ENCODE results near the gene SBDS.
"Not testable (repeated sequence)": the region's sequence is repeated elsewhere in the genome, so short reads cannot be mapped to it uniquely, and the experiment has no call there.

SBDS gene
- 78.4 to 130 (median 114) reads per million in 4 experiments for total RNA-seq

- DNase-seq: peak; percentile 85
Measured at GRCh38 chr7:66995050-66995776, at the start of gene SBDS. TSS of gene SBDS (minus strand) at chr7:66995586. CDS start at chr7:66995417, 169 bp downstream.

- not testable (repeated sequence) for DNase-seq
Measured at GRCh38 chr7:67043559-67043930, 48.2 kb upstream of the SBDS start.

GRCh38 chr7:67042781-67043558, 47.6 kb upstream of the SBDS start:
- not testable (repeated sequence) for DNase-seq

- not testable (repeated sequence) for DNase-seq
Measured at GRCh38 chr7:67040832-67041231, 45.4 kb upstream of the SBDS start.

GRCh38 chr7:67036432-67037395, 41.3 kb upstream of the SBDS start:
- DNase-seq: not testable (repeated sequence)

GRCh38 chr7:67033251-67033650, 37.9 kb upstream of the SBDS start:
- no peak for DNase-seq

GRCh38 chr7:67031685-67032084, 36.3 kb upstream of the SBDS start:
- not testable (repeated sequence) for DNase-seq

- DNase-seq: not testable (repeated sequence)
Measured at GRCh38 chr7:67025459-67025858, 30.1 kb upstream of the SBDS start.

- DNase-seq: no peak
Measured at GRCh38 chr7:67022511-67022910, 27.1 kb upstream of the SBDS start.

- DNase-seq: no peak
Measured at GRCh38 chr7:67021260-67021659, 25.9 kb upstream of the SBDS start.

- DNase-seq: no peak
Measured at GRCh38 chr7:67019562-67020390, 24.4 kb upstream of the SBDS start.

GRCh38 chr7:67018940-67019339, 23.6 kb upstream of the SBDS start:
- DNase-seq: no peak

- not testable (repeated sequence) for DNase-seq
Measured at GRCh38 chr7:67017971-67018370, 22.6 kb upstream of the SBDS start.

- DNase-seq: not testable (repeated sequence)
Measured at GRCh38 chr7:67014076-67014622, 18.8 kb upstream of the SBDS start.

- not testable (repeated sequence) for DNase-seq
Measured at GRCh38 chr7:67009677-67010076, 14.3 kb upstream of the SBDS start.

GRCh38 chr7:67008260-67008659, 12.9 kb upstream of the SBDS start:
- no peak for DNase-seq

- no peak for DNase-seq
Measured at GRCh38 chr7:67006965-67007364, 11.6 kb upstream of the SBDS start.

GRCh38 chr7:67004145-67004544, 8.8 kb upstream of the SBDS start:
- not testable (repeated sequence) for DNase-seq

GRCh38 chr7:67000601-67001258, 5.3 kb upstream of the SBDS start:
- DNase-seq: not testable (repeated sequence)

GRCh38 chr7:66996444-66997191, 1.2 kb upstream of the SBDS start, which contains the start of gene TYW1:
TSS of gene TYW1 (plus strand) at chr7:66996833. CDS start at chr7:66996979, 146 bp downstream.
- DNase-seq: peak; percentile 97

All from effector CD8-positive, alpha-beta T cell (primary cell).